ENCODE measurements around the gene PNLDC1.
"Not testable (repeated sequence)": the region's sequence is repeated elsewhere in the genome, so short reads cannot be mapped to it uniquely, and the experiment has no call there.

Gene PNLDC1

GRCh38 chr6:159778131-159778530 lies 21.9 kb upstream of the PNLDC1 start:
- DNase-seq (ENCODE audit: low read depth in 2 of 3, low spot score in 2 of 3): no peak

GRCh38 chr6:159778542-159779103 lies 21.5 kb upstream of the PNLDC1 start:
- no peak for DNase-seq (ENCODE audit: low read depth in 2 of 3, low spot score in 2 of 3)

- DNase-seq (ENCODE audit: low read depth in 2 of 3, low spot score in 2 of 3): no peak
Measured at GRCh38 chr6:159788276-159788675, 11.8 kb upstream of the PNLDC1 start.

- DNase-seq (ENCODE audit: low read depth in 2 of 3, low spot score in 2 of 3): peak in 1 of 3 experiments; percentile 2
Measured at GRCh38 chr6:159788753-159789376, 11.2 kb upstream of the PNLDC1 start.

DNA sequence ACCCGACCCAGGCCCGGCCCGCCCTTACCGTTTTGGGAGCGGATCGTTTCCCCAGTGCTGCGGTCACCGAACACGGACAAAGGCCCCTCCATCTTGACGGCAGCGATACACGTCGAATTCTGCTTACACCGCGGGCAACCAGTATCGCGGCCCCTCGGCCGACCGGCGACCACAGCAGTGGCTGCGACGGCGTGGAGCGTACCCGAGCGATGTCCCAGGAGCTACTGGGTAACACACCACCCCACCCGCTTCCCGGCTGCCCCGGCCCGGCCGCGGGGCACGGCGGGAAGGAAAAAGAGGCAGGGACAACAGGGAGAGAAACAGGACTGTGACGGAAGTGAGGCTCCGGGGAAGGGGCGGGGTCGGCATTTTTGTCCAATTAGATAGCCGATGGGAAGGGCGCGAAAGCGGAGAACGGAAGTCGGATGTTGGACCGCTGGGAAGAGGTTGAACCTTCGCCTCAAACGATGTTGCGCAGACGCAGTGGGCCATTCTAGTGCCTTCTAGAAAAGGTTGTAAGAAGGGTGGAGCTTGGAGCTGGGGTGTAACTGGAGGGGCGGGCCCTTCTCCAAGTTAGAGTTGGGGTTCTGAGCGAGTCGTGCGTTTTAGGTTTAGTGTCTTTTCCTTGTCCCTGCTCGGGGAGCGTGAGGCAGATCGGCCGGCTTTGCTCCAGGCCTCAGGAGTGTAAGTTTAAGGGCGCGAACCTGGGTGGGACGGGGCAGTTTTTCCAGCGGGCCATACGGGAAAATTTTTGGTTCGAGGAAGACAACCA lies 10.5 kb upstream of the PNLDC1 start, which contains the start of gene TCP1:
TSS of gene TCP1 (minus strand) at position 226 of the 772 bp plus-strand sequence. CDS start at position 92, 134 bp downstream.
- peak; percentile 88 to 97 (median 96) for DNase-seq (ENCODE audit: low read depth in 2 of 3, low spot score in 2 of 3)

GRCh38 chr6:159790149-159790955 lies 9.7 kb upstream of the PNLDC1 start, which contains the start of gene MRPL18:
Gene MRPL18, plus strand, starts transcription at chr6:159790467. Its CDS starts 121 bp downstream, at chr6:159790588.
- peak; percentile 37 to 71 (median 69) for DNase-seq (ENCODE audit: low read depth in 2 of 3, low spot score in 2 of 3)

DNA sequence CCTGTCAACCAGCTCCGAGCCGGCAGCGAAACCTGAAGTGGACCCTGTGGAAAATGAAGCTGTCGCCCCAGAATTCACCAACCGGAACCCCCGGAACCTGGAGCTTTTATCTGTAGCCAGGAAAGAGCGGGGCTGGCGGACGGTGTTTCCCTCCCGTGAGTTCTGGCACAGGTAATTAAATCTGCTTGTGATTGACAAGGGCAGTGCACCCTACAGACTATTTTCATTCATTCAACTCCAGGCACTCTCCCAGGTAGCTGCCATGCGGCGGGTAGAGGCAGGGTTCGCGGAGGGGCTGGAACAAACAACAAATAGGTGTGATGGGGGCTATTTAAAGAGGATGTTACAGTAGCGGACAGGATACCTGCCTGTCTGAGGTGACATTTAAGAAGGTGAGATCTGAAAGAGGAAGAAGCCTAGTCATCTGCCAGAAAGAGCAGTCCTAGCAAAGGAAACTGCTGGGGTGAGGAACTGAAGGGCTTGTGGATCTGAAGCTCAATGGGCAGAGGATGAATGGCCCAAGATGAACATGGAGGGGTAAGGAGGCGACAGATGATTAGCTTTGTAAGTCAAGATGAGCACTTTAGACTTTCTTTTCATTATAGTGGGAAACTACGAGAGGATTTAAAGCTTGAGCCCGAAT lies 9.0 kb upstream of the PNLDC1 start:
- peak in 1 of 3 experiments; percentile 7 for DNase-seq (ENCODE audit: low read depth in 2 of 3, low spot score in 2 of 3)

DNA sequence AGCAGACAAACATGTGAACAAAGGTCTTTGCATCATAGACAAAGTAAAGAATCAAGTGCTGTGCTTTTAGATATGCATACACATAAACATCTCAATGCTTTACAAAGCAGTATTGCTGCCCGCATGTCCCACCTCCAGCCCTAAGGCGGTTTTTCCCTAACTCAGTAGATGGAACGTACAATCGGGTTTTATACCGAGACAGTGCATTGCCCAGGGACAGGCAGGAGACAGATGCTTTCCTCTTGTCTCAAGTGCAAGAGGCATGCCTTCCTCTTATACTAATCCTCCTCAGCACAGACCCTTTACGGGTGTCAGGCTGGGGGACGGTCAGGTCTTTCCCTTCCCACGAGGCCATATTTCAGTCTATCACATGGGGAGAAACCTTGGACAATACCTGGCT lies 5.1 kb upstream of the PNLDC1 start:
- DNase-seq (ENCODE audit: low read depth in 2 of 3, low spot score in 2 of 3): not testable (repeated sequence)

GRCh38 chr6:159797554-159797953 lies 2.5 kb upstream of the PNLDC1 start:
- DNase-seq (ENCODE audit: low read depth in 2 of 3, low spot score in 2 of 3): no peak

DNA sequence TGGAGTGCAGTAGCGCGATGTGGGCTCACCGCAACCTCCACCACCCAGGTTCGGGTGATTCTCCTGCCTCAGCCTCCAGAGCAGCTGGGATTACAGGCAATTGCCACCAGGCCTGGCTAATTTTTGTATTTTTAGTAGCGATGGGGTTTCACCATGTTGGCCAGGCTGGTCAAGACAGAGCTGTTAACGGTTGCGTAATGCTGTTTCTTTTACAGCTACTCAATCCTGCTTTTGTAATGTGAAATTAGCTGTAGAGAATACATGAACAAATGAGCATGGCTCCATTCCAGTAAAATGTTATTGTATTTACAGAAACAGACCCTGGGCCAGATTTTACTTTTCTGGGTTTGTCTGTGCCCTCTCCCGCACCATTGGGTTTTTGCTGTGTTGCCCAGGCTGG lies 1.9 kb downstream of the PNLDC1 start:
- no peak for DNase-seq (ENCODE audit: low read depth in 2 of 3, low spot score in 2 of 3)

DNA sequence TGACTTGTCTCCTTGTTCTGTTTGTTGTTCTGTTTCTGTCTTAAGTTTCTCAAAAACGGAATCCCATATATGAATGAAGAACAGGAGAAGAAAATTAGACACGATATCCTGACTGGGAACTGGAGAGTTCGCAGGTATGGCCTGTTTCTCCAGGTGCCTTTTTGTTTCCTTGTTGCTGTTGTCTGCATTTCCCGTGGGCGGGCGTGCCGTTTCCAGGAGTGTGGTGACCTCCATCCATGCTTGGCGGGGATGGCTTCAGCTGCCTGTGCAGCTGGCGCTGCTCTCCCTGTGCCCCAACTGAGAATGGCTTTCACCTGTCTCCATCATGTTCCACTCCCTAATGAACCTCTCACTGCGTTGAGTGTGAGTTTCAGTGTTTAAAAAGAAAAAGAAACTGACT lies 4.4 kb downstream of the PNLDC1 start:
- no peak for DNase-seq (ENCODE audit: low read depth in 2 of 3, low spot score in 2 of 3)

GRCh38 chr6:159805440-159806020 lies 5.5 kb downstream of the PNLDC1 start:
- DNase-seq (ENCODE audit: low read depth in 2 of 3, low spot score in 2 of 3): no peak

GRCh38 chr6:159806021-159806458 lies 6.0 kb downstream of the PNLDC1 start:
- no peak for DNase-seq (ENCODE audit: low read depth in 2 of 3, low spot score in 2 of 3)

DNA sequence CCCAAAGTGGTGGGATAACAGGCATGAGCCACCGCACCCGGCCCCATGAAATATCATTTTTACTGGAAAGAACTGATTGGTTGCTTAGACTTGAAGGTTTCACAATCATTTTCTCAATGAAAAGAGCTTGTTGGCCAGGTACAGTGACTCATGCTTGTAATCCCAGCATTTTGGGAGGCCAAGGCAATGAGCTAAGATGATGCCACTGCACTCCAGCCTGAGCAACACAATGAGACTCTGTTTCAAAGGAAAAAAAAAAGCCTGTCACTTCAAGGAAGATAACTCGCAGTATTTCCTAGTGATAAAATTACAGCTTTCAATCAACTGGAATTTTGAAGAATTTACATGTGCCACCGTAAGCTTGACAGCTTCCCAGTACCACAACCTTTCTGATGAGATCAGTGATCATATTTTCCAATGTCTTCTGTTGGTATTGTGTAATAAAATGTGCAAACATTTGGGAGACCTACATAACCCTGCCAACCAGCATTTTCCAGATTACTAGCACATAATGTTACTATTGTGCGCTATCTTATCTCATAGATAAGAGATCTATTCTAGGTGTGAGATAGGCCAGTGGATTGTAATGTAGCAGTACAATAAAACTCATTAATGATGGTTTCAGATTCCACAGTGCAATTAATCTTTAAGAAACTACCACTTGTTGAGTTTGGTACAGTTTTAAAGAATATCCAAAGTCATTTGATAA lies 7.2 kb downstream of the PNLDC1 start:
- no peak for DNase-seq (ENCODE audit: low read depth in 2 of 3, low spot score in 2 of 3)

- no peak for DNase-seq (ENCODE audit: low read depth in 2 of 3, low spot score in 2 of 3)
Measured at GRCh38 chr6:159808647-159809046, 8.6 kb downstream of the PNLDC1 start.

DNA sequence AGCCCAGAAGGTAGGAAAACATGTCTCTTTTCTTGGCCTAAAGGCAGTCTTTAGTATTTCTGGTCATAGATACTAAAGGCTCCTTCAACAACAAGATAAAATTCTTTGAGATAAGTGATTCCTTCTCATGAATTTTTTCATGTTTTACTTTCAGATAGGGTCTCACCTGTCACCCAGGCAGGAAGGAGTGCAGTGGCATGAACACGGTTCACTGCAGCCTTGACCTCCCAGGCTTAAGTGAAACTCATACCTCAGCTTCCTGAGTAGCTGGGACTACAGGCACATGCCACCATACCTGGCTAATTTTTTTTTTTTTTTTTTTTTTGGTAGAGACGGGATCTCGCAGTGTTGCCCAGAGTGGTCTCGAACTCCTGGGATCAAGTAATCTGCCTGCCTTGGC lies 9.1 kb downstream of the PNLDC1 start:
- DNase-seq (ENCODE audit: low read depth in 2 of 3, low spot score in 2 of 3): no peak

GRCh38 chr6:159813781-159814180 lies 13.7 kb downstream of the PNLDC1 start:
- DNase-seq (ENCODE audit: low read depth in 2 of 3, low spot score in 2 of 3): no peak

DNA sequence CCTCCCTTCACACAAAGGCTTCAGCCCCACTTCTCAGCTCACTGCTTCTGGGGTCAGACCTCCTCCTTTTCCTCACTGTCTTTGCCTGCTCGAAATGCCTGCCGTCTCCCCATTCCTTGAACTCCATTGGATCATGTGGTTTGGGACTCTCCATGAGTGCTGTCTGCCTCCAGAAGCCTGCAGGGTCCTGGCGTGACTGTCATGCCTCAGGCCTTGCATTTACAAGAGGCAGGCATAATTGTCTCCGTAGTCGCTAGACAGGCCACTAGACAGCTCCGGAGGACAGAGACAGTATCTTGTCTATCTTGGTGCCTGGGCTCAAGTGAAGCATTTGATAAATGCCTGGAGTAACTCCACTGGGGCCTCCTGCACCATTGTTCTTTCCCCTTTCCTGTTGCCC lies 15.3 kb downstream of the PNLDC1 start:
- DNase-seq (ENCODE audit: low read depth in 2 of 3, low spot score in 2 of 3): no peak

- DNase-seq (ENCODE audit: low read depth in 2 of 3, low spot score in 2 of 3): not testable (repeated sequence)
Measured at GRCh38 chr6:159816775-159817174, 16.7 kb downstream of the PNLDC1 start.

Measured in activated CD8-positive, alpha-beta memory T cell treated with anti-CD3 and anti-CD28 coated beads for 48 hours (primary cell).